HG02798 (cell line): ENCODE results near the gene HMGN4.

Experiments
- ATAC-seq: cut with Tn5 transposase; IDR thresholded peaks from one replicate; pipeline ENCODE4 v1.9.1; 2021; ENCODE audit warnings: mild to moderate bottlenecking; ENCODE audit not compliant: unreplicated experiment, poor library complexity

The HMGN4 gene

GRCh38 chr6:26575494-26575939, 37.4 kb downstream of the HMGN4 start:
- no peak for ATAC-seq

- ATAC-seq = no peak
Measured at GRCh38 chr6:26576407-26576843, 38.3 kb downstream of the HMGN4 start.

- ATAC-seq = peak; percentile 43
Measured at GRCh38 chr6:26576929-26577719, 39.0 kb downstream of the HMGN4 start.

GRCh38 chr6:26577720-26578072, 39.5 kb downstream of the HMGN4 start:
- ATAC-seq = no peak

GRCh38 chr6:26578279-26578678, 40.1 kb downstream of the HMGN4 start:
- no peak for ATAC-seq

- ATAC-seq = no peak
Measured at GRCh38 chr6:26578741-26579140, 40.6 kb downstream of the HMGN4 start.

DNA sequence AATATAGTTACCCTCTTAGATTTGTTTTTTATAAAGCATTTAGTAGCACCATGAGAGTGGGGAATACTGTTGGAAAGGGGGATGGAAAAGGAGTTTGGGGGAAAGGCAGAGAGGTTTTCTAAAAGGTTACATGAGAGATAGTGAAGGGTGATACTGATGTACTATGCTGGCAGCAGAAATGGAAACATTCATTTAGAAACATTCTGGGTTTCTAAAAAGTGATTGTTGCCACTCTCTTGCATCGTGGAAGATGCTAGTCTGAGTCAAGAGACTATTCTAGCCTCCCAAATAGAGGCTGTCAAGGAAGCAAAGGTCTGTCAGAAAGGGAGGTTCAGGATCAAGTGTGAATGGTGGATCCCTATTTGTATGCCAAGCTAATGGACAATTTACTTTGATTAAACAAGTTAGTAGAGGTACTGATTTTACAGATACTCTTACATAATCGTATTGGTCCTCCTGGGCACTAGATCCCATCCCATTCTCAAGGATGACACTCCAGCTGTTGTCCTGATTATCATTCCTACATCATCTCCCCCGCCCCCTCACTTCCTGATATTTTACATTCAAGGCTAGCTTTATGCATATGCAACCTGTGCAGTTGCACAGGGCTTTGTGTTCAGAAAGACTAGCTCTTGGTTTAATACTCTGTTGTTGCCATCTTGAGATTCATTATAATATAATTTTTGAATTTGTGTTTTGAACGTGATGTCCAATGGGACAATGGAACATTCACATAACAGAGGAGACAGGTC, 43.2 kb downstream of the HMGN4 start:
- no peak for ATAC-seq

GRCh38 chr6:26588965-26589364, 50.8 kb downstream of the HMGN4 start:
- no peak for ATAC-seq

DNA sequence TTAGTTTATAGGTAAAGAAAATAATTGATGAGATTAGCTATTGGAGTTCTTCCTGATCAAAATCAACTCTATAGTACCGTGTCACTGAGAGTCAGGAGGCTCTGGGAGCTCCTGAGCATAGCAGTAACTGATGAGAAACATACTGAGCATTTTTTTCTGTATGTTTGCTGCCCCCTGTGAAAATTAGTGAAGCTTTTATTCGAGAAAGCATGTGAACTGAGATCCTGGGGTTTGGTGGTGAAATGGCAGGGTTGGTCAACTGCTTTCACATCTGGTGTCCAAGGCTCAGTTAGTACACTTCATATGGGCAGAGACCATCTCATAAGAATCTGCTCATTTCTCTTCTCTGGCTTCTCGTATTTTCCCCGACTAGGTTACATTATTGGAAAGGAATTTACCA, 54.5 kb downstream of the HMGN4 start:
- no peak for ATAC-seq

- ATAC-seq = no peak
Measured at GRCh38 chr6:26593278-26594130, 55.3 kb downstream of the HMGN4 start.

DNA sequence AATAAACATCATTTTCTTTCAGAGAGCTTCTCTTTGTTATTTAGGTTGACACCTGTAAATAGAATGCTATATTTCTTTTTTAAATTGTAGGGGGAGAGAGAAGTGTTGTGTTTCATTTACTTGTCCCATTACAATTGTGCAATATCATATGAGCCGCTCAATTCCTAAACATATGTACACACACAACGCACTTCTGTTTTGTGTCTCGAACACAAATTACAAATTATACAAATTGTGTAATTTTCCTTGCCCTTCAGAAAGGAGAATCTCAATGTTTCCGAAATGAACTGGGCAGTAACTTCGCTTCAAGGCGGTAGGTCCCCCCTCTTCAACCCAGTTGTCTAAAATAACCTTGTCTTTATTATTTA, 55.9 kb downstream of the HMGN4 start:
- ATAC-seq = no peak

- no peak for ATAC-seq
Measured at GRCh38 chr6:26594730-26595632, 56.8 kb downstream of the HMGN4 start.

GRCh38 chr6:26595669-26596269, 57.6 kb downstream of the HMGN4 start:
- peak; percentile 67 for ATAC-seq
